CD4-positive, alpha-beta T cell treated with Interleukin-4 for 4 hours (primary cell): ENCODE data around the gene XRN2.
"Not testable (repeated sequence)": the region's sequence is repeated elsewhere in the genome, so short reads cannot be mapped to it uniquely, and the experiment has no call there.

Experiments
- DNase-seq: peaks from one replicate; pipeline ENCODE4 v3.0.0-alpha.2; 2020

XRN2 gene

DNA sequence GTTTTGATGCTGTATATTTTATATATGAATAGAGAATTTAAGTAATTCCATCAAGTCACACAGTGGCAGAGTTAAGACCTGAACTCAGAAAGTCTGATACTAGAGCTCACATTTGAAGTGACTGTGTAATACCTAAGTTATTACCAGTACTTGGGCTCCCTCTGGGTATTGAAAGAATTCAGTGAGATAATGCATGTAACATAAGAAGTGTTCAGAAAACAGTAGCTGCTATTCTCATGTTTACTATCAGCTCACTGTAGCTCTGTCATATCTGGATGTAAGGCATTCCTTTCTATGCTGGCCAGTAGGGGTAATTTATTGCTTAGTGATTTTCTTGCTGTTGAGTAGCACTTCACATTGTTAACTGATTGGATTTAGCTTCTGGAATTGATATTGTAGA lies 49.6 kb downstream of the XRN2 start:
- no peak for DNase-seq

GRCh38 chr20:21353236-21353635 lies 50.1 kb downstream of the XRN2 start:
- no peak for DNase-seq

DNA sequence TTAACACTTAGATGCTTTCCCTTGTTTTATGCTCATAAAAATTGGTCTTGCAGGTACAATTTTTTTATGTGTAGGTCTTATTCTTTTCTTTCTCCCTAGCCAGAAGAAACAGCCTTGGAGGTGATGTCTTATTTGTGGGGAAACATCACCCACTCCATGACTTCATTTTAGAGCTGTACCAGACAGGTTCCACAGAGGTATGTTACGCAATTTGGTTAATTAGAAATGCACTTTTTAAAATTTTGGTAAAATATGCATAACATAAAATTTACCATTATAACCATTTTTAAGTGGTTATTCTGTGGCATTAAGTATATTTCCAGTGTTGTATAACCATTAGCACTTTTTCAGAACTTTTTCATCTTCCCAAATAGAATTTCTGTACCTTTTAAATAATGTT lies 52.9 kb downstream of the XRN2 start:
- no peak for DNase-seq

GRCh38 chr20:21356386-21356785 lies 53.3 kb downstream of the XRN2 start:
- DNase-seq: no peak

DNA sequence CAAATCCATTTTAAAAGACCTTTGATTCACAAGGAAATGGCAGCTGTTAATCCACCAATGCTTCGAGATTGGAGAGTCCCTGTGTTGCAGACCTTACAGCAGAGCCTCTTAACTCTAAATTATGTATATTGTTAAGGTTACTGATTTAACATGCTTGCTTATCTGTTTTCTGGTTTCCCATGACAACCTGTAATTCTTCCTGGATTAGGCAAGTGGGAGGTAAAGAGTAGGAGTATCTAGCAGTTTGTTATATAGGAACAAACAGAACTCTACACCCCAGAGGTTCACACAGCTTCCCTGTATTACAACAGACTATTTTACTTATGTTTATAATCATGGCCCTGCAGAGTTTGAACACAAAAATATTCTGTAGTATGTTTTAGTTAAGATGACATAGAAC lies 54.7 kb downstream of the XRN2 start:
- no peak for DNase-seq

- no peak for DNase-seq
Measured at GRCh38 chr20:21358737-21359136, 55.6 kb downstream of the XRN2 start.

DNA sequence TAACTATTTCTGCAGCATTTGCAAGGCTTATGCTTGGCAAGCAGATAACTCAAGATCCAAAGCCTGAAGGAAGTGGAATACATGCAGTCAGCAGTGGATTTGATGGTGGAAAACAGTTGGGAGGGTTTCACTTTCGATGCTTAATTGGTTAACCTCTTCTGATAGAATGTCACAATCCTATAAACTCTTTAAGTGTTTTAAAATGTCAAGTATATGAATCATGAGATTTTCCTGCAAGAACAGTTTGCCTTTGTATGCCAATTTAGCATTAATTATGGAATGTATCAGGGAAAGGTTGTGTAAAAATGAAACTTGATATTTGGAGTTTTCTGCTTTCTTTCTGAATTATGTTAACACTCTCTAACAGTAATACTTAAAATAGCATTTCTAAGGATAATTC lies 57.6 kb downstream of the XRN2 start:
- DNase-seq: no peak

- DNase-seq: no peak
Measured at GRCh38 chr20:21361266-21361665, 58.1 kb downstream of the XRN2 start.

DNA sequence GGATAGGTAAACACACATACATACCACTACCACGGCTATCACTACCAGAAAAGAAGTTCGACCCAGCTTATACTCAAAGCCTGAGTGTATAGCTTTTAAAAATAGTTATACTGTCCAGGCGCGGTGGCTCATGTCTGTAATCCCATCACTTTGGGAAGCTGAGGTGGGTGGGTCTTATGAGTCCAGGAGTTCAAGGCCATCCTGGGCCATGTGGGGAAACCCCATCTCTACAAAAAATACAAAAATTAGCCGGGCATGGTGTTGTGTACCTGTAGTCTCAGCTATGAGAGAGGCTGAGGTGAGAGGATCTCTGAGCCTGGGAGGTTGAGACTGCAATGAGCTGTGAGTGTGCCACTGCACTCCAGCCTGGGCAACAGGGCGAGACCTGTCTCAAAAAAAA lies 61.3 kb downstream of the XRN2 start:
- no peak for DNase-seq

GRCh38 chr20:21365771-21366170 lies 62.6 kb downstream of the XRN2 start:
- DNase-seq: no peak

- not testable (repeated sequence) for DNase-seq
Measured at GRCh38 chr20:21366273-21366672, 63.1 kb downstream of the XRN2 start.

DNA sequence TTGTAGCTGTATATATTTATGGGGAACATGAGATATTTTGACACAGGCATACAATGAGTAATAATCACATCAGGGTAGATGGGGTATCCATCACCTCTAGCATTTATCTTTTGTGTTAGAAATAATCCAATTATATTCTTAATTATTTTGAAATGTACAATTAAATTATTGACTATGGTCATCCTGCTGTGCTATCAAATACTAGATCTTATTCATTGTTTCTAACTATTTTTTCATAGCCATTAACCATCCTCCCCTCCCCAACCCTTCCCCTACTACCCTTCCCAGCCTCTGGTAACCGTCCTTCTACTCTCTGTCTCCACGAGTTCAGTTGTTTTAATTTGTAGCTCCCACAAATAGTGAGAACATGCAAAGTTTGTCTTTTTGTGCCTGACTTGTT lies 65.7 kb downstream of the XRN2 start:
- no peak for DNase-seq

DNA sequence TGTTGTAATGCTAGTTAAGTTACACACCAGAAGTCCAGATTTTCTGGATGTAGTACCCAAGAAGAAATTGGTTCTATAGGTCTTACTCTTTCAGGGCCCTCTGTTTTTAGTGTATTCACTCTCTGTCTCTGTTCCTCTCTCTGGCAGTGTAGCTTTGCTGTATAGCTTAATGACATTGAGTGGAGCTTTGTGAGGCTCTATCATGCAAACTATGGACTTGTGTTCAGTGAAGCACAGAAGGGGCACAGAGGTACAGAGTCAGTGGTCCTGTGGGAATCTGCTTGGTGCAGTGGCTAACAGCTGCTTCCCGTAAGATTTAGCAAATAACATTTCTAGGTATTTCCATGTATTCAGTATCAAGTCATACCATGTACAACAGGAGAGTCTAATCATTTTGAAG lies 68.1 kb downstream of the XRN2 start:
- no peak for DNase-seq

DNA sequence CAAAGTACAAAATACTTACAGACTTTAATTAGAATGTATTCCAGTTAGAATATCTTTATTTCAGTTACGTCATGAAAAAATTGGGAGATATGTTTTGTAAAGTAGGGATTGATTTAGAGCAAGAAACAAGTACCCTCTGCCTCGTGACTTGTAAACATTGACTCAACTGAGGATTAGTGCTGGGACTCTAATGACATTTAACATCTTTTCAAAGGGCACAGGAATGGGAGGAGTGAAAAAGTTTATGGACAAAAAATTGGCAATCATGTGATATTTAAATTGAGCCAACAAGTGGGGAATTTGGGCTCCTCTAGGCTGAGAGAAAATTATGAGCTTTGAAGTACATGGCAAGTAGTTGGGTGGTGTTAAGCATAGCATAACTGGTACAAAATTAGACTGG lies 68.9 kb downstream of the XRN2 start:
- no peak for DNase-seq

DNA sequence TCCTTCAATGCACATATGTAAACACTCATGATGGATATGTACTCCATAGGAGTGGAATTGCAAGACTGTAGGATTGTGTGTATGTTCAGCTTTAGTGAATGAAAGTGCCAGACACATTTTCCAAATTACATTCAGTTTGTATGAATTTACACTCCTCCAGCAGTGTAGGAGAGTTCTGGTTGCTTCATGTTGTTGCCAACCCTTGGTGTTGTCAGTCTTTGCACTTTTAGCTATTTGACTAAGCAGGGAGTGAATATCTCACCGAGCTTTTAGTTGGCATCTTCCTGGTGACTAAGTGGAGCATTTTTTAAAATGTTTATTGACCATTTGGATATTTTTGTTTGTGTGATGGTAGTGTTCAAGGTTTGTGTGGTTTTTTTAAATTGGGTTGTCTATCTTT lies 70.3 kb downstream of the XRN2 start:
- DNase-seq: no peak

- no peak for DNase-seq
Measured at GRCh38 chr20:21376626-21377025, 73.5 kb downstream of the XRN2 start.

GRCh38 chr20:21377701-21378100 lies 74.6 kb downstream of the XRN2 start:
- no peak for DNase-seq

DNA sequence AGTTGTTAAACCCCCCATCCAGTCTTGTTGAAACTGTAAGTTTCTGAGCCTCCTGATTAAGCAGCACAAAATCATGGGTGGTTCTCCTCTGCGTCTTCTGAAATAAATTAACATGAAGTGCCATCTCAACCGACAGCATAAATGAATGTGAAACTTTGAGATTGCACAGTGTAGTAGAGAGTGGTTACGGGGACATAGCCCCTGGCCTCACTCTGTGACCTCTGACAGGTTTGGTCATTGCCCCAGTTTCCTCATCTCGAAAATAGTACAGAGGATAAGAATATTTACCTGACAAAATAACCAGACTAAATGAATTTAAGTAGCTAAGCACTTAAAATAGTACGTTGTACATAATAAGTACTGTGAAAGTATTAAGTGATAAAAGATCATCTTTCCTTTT lies 75.1 kb downstream of the XRN2 start:
- DNase-seq: no peak

- no peak for DNase-seq
Measured at GRCh38 chr20:21380711-21381110, 77.6 kb downstream of the XRN2 start.

- DNase-seq: no peak
Measured at GRCh38 chr20:21381619-21382018, 78.5 kb downstream of the XRN2 start.

DNA sequence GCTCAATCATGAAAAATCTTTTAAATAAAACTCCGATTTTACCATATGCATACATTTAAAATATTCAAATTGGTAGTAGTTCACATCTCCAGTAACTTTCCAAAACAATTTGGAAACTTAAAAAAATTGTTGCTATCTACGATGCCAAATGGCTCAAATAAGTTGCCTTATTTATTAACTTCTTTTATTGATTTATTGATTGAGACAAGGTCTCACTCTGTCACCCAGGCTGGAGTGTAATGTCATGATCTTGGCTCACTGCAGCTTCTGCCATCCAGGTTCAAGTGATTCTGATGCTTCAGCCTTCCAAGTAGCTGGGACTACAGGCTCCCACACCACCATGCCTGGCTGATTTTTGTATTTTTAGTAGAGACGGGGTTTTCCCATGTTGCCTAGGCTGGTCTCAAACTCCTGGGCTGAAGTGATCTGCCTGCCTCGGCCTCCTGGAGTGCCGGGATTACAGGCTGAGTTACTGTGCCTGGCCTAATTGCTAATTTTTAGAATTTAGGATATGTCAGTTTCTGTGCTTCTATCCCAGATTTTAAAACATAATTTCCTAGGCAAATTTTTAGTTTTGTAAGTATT lies 81.3 kb downstream of the XRN2 start:
- no peak for DNase-seq

- no peak for DNase-seq
Measured at GRCh38 chr20:21386111-21386510, 83.0 kb downstream of the XRN2 start.

- no peak for DNase-seq
Measured at GRCh38 chr20:21387528-21387927, 84.4 kb downstream of the XRN2 start.

- DNase-seq: no peak
Measured at GRCh38 chr20:21388566-21388965, 85.4 kb downstream of the XRN2 start.

DNA sequence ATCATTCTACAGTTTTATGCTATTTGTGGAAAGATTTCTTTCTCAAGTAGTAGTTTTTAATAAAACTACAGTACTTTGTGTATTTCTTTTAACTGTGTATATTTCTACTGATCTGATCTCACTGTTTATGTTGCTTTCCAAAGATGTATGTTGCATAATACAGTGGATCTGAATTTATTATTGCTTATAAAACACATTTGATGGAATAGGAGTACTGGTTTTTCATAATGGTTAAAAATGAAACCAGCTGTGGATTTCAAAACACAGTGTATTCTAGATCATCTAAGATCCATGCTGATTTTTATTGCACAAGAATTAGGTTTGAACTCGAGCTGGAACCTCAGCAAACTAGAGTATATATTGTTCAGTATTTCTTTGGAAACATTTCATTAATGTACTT lies 86.2 kb downstream of the XRN2 start:
- no peak for DNase-seq

- no peak for DNase-seq
Measured at GRCh38 chr20:21390768-21391167, 87.6 kb downstream of the XRN2 start.
